HCT116 (cell line): ENCODE results near the gene SEZ6.

ENCODE experiments used
- CEBPB ChIP-seq: IDR thresholded peaks from 2 replicates; pipeline ENCODE4 v1.6.1; 2012; ENCODE audit warnings: low read depth
- CTCF ChIP-seq, 3 experiments: fragments of 200-600 bp in 1 of 3; sonication (generic) in 1 of 3; IDR thresholded peaks in 2 of 3; conservative IDR thresholded peaks in 1 of 3; 2 replicates each; pipeline ENCODE4 v1.5.1; 2012 to 2017; ENCODE audit warnings: low read depth in 2 of 3, low read length in 2 of 3, antibody characterized with exemption in 1 of 3, borderline replicate concordance in 1 of 3, control low read depth in 1 of 3, mild to moderate bottlenecking in 1 of 3, mixed read lengths in 1 of 3, mixed run types in 1 of 3, moderate library complexity in 1 of 3; ENCODE audit not compliant: insufficient read depth in 1 of 3
- EGR1 ChIP-seq: IDR thresholded peaks from 2 replicates; pipeline ENCODE4 v1.6.1; 2012; ENCODE audit warnings: low read depth
- EZH2 ChIP-seq: fragments of 200-600 bp; sonication (generic); IDR thresholded peaks from 2 replicates; pipeline ENCODE4 v1.6.1; 2017; ENCODE audit warnings: antibody characterized with exemption, mixed run types
- EZH2phosphoT487 ChIP-seq: fragments of 200-600 bp; IDR thresholded peaks from 2 replicates; pipeline ENCODE4 v1.6.1; 2018; ENCODE audit warnings: antibody characterized with exemption, borderline replicate concordance
- JUND ChIP-seq: IDR thresholded peaks from 2 replicates; pipeline ENCODE4 v1.6.1; 2012
- POLR2A ChIP-seq: IDR thresholded peaks from 2 replicates; pipeline ENCODE4 v1.7.0; 2011; ENCODE audit warnings: borderline replicate concordance; ENCODE audit not compliant: insufficient read depth, insufficient read length; ENCODE audit errors: extremely low read depth
- POLR2AphosphoS5 ChIP-seq: IDR thresholded peaks from 2 replicates; pipeline ENCODE4 v1.6.1; 2011; ENCODE audit warnings: mild to moderate bottlenecking, low read depth, low read length, moderate library complexity
- YY1 ChIP-seq: IDR thresholded peaks from 2 replicates; pipeline ENCODE4 v1.6.1; 2011; ENCODE audit warnings: low read length, low read depth, moderate library complexity, mild to moderate bottlenecking; ENCODE audit not compliant: insufficient replicate concordance; ENCODE audit errors: extremely low read depth

- no peak for TF ChIP-seq YY1
- no peak for TF ChIP-seq EZH2phosphoT487
- no peak for TF ChIP-seq POLR2A
- TF ChIP-seq CTCF (IDR thresholded peaks at IDR 0.05 in 2 of 3, conservative IDR thresholded peaks at IDR 0.05 in 1 of 3; ENCODE audit: borderline replicate concordance in 1 of 3, insufficient read depth in 1 of 3, low read depth in 2 of 3, low read length in 2 of 3) = no peak
- TF ChIP-seq EZH2 = no peak
- TF ChIP-seq CEBPB = no peak
- TF ChIP-seq JUND = no peak
- TF ChIP-seq POLR2AphosphoS5 = no peak
- TF ChIP-seq EGR1 = no peak
Measured at GRCh38 chr17:29034510-29034909, 28.7 kb upstream of the SEZ6 start.
